Muscle of arm (tissue), 12 donors: Measurements from ENCODE around the gene DNAH7. TPM values are rescaled to one million over a fixed set of nuclear protein-coding genes. Genes with fewer than 3 reads are reported as not detected.
"Not testable (repeated sequence)": the region's sequence is repeated elsewhere in the genome, so short reads cannot be mapped to it uniquely, and the experiment has no call there.

Experiments used
- DNase-seq: peaks from one replicate; pipeline ENCODE4 v3.0.0-alpha.2; 2013
- polyA plus RNA-seq, 12 donors: library from polyadenylated mRNA; unstranded; fragments of 120-200 nt; gene quantifications; one replicate each; pipeline ENCODE4 v1.2.1, GENCODE V29; 2013; ENCODE audit not compliant: insufficient read length in 12 of 12

The DNAH7 gene
- polyA plus RNA-seq, 12 donors = 0.12 to 0.71 (median 0.25) TPM; not detected in 2

GRCh38 chr2:195730912-195731311 is 337.7 kb downstream of the DNAH7 start:
- DNase-seq = no peak

- DNase-seq = no peak
Observed at GRCh38 chr2:195727106-195727505, 341.5 kb downstream of the DNAH7 start.

GRCh38 chr2:195722075-195722474 is 346.6 kb downstream of the DNAH7 start:
- no peak for DNase-seq

GRCh38 chr2:195721042-195721441 is 347.6 kb downstream of the DNAH7 start:
- no peak for DNase-seq

GRCh38 chr2:195716466-195716865 is 352.2 kb downstream of the DNAH7 start:
- no peak for DNase-seq

- DNase-seq = no peak
Observed at GRCh38 chr2:195711478-195711877, 357.2 kb downstream of the DNAH7 start.

GRCh38 chr2:195709901-195710806 is 358.5 kb downstream of the DNAH7 start:
- no peak for DNase-seq

- DNase-seq = no peak
Observed at GRCh38 chr2:195706161-195706900, 362.3 kb downstream of the DNAH7 start.

- DNase-seq = no peak
Observed at GRCh38 chr2:195700480-195700879, 368.2 kb downstream of the DNAH7 start.

GRCh38 chr2:195697681-195698220 is 370.9 kb downstream of the DNAH7 start:
- no peak for DNase-seq

- no peak for DNase-seq
Observed at GRCh38 chr2:195696012-195696411, 372.6 kb downstream of the DNAH7 start.

- no peak for DNase-seq
Observed at GRCh38 chr2:195695002-195695631, 373.5 kb downstream of the DNAH7 start.

GRCh38 chr2:195694553-195694952 is 374.1 kb downstream of the DNAH7 start:
- no peak for DNase-seq

GRCh38 chr2:195692531-195692930 is 376.1 kb downstream of the DNAH7 start:
- not testable (repeated sequence) for DNase-seq

Other genes with a start within 250 kb of the DNAH7 start
- 10 to 100 TPM in 2 of 12 donors, 1 to 10 TPM in 9, not detected in 1; 5.4 to 19.9 (median 7.6) TPM for gene STK17B, start 102.7 kb upstream of the DNAH7 start, polyA plus RNA-seq